Central memory CD8-positive, alpha-beta T cell (primary cell): ENCODE data around the gene FBXO40.

ENCODE experiments used
- ATAC-seq: fragments of 150-1000 bp; cut with Tn5 transposase; replicated peaks from 2 replicates; pipeline ENCODE4 v1.10.0; 2022; ENCODE audit warnings: mild to moderate bottlenecking, moderate FRiP score, moderate number of reproducible peaks; ENCODE audit not compliant: poor library complexity, severe bottlenecking; ENCODE audit errors: extremely low read depth
- DNase-seq, 2 donors: peaks; one replicate each; pipeline ENCODE4 v3.0.0; 2021; ENCODE audit warnings: low spot score in 2 of 2
- H3K27ac Mint-ChIP-seq: one replicate; pipeline ENCODE4 v1.8.0; 2022; ENCODE audit warnings: low read depth, mild to moderate bottlenecking, moderate library complexity, mixed read lengths
- H3K27me3 Mint-ChIP-seq: one replicate; pipeline ENCODE4 v1.8.0; 2022; ENCODE audit warnings: mixed read lengths
- H3K36me3 Mint-ChIP-seq: one replicate; pipeline ENCODE4 v1.8.0; 2022; ENCODE audit warnings: mild to moderate bottlenecking, moderate library complexity, mixed read lengths; ENCODE audit not compliant: insufficient read depth
- H3K4me1 Mint-ChIP-seq: one replicate; pipeline ENCODE4 v1.8.0; 2022; ENCODE audit warnings: mixed read lengths
- H3K4me3 Mint-ChIP-seq: one replicate; pipeline ENCODE4 v1.8.0; 2022; ENCODE audit warnings: mild to moderate bottlenecking, moderate library complexity, mixed read lengths
- H3K9me3 Mint-ChIP-seq: one replicate; pipeline ENCODE4 v1.8.0; 2022; ENCODE audit warnings: mixed read lengths

The FBXO40 gene, protein sequence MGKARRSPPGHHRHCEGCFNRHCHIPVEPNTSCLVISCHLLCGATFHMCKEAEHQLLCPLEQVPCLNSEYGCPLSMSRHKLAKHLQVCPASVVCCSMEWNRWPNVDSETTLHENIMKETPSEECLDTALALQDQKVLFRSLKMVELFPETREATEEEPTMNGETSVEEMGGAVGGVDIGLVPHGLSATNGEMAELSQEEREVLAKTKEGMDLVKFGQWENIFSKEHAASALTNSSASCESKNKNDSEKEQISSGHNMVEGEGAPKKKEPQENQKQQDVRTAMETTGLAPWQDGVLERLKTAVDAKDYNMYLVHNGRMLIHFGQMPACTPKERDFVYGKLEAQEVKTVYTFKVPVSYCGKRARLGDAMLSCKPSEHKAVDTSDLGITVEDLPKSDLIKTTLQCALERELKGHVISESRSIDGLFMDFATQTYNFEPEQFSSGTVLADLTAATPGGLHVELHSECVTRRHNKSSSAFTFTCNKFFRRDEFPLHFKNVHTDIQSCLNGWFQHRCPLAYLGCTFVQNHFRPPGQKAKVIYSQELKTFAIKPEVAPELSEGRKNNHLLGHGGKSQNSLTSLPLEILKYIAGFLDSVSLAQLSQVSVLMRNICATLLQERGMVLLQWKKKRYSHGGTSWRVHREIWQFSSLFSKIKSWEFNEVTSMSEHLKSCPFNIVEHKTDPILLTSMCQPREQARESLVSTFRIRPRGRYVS

DNA sequence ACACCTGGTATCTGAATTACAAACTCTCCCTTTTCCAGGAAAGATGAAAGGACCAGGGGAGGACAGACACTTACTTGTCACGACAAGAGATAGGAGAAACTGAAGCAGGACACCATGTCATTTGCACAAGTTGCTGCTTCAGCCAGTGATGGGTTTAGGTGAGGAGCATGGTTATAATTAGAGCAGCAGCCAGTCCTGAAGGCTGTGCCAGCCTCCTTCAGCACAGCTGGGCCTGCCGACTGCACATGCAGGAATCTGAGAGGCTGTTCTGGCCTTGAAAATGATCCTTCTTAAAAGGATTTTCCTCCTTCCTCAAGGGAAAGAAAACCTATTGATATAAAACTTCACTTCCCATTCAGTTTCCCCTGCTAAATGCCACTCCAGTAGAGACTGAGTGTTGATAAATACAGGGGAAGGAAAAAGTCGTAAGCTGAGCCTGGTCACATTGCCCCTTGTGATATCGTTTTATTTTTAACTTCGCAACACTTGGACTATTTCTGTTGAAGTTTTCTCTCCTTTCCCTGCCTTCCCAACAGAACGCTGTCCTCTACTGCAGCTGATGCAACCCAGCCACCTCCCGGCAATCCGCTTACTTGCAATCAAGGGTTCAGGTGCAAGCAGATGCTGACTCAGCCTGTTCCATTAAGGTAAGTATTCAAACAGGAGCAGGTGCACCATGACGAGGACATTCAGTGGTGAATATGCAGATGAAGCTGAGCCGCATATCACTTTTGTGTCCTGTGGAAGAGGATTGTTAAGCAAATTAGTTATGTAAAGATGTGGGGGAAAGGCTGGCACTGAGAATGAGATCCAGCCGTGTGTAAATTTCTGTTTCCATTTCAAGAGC lies at the start of gene FBXO40:
TSS of gene FBXO40 (plus strand) at position 524 of the 847 bp plus-strand sequence. CDS start 27,197 bp downstream, outside the sequence.
- ATAC-seq = no peak
- Mint-ChIP-seq H3K4me1 (no peaks in the 10 kb centered on the region), H3K27me3 (peaks cover 9% of the 10 kb centered on the region), H3K4me3 (no peak within 1 kb of the TSS), H3K36me3 (no peaks in the 10 kb centered on the region), H3K27ac (no peak within 1 kb of the TSS), H3K9me3 (no peaks in the 10 kb centered on the region)
- DNase-seq = no peak

DNA sequence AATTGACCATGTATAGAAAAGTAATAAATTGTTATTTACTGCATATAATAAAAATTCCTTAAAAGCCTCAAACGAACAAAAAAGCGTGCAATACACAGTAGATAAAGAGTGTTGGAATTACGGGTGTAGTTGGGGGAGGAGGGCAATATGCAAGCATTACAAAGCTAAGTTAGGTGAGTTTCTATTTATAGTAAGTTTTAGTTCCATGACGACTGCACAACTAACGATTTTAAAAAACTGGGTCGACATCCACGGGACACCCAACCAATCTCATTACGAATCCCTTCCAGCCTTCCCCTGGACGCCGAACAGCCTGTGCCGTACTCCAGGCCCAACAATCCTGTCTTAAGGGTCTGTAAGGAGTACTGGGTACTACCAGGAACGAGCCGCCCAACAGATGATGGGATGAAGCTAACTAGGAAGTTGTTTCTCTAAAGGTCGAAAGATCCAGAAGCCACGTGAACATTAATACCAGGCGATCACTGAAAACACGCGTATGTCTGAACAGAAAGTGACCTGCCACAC lies 48.1 kb upstream of the FBXO40 start:
- H3K4me1 Mint-ChIP-seq = peaks cover 19% of the 10 kb centered on the region
- no peaks in the 10 kb centered on the region for H3K27me3 Mint-ChIP-seq
- no peaks in the 10 kb centered on the region for H3K9me3 Mint-ChIP-seq
- DNase-seq = no peak
- H3K4me3 Mint-ChIP-seq = peak overlapping the region; percentile 86
- ATAC-seq = no peak
- H3K36me3 Mint-ChIP-seq = peaks cover 10% of the 10 kb centered on the region
- H3K27ac Mint-ChIP-seq = no peak overlapping the region

DNA sequence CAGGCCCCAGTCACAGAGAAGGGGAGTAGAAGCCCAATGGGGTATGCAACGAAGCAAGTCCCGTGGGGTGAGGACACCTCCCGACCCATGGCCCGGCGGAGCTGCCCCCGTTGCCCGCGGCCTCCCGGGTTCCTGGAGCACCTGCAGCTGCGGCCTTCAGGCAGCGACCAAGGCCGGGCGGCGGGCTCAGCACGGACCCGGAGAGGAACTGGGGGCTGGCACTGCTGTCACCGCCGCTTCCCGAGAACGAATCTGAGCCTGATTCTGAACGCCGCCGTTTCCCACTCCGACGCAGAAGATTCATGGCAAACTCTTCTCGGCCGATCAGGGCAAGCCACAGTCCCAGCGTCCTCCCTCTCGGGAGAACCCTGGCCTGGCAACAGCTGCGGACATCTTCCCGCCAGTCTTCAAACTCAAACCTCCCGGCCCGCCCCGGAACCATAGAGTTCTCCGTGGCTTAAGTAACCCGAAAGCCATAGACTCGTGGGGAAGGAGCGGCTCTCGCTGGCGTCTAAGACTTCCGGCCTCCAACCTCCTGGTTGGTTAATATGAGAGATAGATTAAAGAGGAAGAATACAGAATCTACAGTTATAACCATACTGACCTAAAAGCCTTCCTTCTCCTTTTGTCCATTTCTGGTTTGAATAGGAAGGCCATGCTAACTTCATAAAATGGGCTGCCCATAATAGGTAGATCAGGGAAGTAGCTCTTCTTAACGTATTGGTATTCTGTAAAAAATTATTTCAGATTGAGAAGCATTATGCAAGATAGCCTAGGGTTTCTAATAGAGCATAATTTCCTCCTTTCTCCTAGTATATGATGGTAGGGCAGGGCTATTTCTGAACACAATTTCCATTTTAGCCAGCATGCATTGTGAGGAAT lies 47.4 kb upstream of the FBXO40 start, which contains the start of gene POLQ:
TSS of gene POLQ (minus strand) at position 415 of the 882 bp plus-strand sequence. CDS start at position 304, 111 bp downstream.
- peak; percentile 74 to 82 for DNase-seq
- H3K27ac Mint-ChIP-seq = peak within 1 kb of the TSS; percentile 83
- peak within 1 kb of the TSS; percentile 86 for H3K4me3 Mint-ChIP-seq
- H3K4me1 Mint-ChIP-seq = peaks cover 19% of the 10 kb centered on the region
- peak; percentile 99 for ATAC-seq
- H3K27me3 Mint-ChIP-seq = no peaks in the 10 kb centered on the region
- no peaks in the 10 kb centered on the region for H3K9me3 Mint-ChIP-seq
- peaks cover 10% of the 10 kb centered on the region for H3K36me3 Mint-ChIP-seq

DNA sequence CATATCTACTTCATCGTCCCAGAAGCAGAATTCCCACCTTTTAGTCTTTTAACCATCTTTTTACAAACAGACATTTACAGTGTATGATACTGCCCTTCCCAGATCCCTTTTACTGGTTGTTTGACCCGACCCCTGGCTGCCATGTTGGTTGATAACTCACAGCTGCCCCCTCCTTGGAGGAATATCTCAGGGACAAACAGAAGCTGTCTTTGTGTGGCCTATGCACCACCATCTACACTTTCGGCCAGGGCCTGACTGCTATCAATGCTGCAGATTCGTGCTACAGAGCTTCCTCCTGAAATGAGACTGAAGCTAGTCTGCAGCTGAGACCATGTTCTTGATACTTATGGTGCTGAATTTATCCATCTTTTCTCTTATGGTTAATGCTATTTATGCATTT lies 40.8 kb upstream of the FBXO40 start:
- Mint-ChIP-seq H3K4me3 (no peak overlapping the region), H3K4me1 (no peaks in the 10 kb centered on the region), H3K36me3 (peaks cover 4% of the 10 kb centered on the region), H3K27me3 (no peaks in the 10 kb centered on the region), H3K9me3 (no peaks in the 10 kb centered on the region), H3K27ac (no peak overlapping the region)
- ATAC-seq (no peak), DNase-seq (no peak)

DNA sequence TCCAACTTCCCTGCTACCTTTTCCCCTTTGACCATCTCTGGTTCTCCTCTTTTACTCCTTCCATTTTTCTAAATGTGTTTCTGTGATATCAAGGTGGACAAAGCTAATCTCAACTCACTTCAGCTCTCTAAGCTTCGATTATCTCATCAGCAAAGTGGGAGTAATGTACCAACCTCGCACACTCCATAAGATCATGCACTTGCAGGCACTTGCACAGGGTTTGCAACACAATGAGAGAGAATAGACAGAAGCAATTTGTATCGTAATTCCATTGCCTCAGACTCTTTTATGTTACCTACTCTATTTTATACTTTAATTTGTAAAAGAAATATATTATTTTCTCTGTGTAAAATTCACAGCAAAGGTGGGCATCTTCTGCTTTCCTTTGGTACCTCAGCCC lies 40.4 kb upstream of the FBXO40 start:
- Mint-ChIP-seq H3K9me3 (no peaks in the 10 kb centered on the region), H3K27me3 (no peaks in the 10 kb centered on the region), H3K4me1 (no peaks in the 10 kb centered on the region), H3K27ac (no peak overlapping the region), H3K36me3 (peaks cover 3% of the 10 kb centered on the region), H3K4me3 (no peak overlapping the region)
- no peak for ATAC-seq
- no peak for DNase-seq

DNA sequence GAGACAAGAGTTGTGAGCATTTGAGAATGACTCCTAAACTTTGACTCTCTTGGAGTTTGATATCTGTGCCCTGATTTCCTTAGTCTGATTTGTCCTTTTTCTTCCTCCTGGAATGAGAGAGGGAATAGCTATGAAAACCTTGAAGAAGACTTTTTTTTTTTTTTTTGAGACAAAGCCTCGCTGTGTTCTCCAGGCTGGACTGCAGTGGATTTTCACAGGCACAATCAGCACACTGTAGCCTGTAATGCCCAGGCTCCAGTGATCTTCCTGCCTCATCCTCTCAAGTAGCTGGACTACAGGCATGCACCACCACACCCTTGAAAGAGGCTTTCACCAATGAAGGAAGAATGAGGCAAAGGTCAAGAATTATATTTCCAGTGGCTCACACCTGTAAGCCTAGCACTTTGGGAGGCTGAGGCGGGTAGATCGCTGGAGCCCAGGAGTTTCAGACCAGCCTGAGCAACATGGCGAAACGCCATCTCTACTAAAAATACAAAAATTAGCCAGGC lies 35.7 kb upstream of the FBXO40 start:
- Mint-ChIP-seq H3K4me3 (no peak overlapping the region), H3K36me3 (no peaks in the 10 kb centered on the region), H3K9me3 (no peaks in the 10 kb centered on the region), H3K4me1 (no peaks in the 10 kb centered on the region), H3K27ac (no peak overlapping the region), H3K27me3 (peaks cover 26% of the 10 kb centered on the region)
- DNase-seq (no peak), ATAC-seq (no peak)

DNA sequence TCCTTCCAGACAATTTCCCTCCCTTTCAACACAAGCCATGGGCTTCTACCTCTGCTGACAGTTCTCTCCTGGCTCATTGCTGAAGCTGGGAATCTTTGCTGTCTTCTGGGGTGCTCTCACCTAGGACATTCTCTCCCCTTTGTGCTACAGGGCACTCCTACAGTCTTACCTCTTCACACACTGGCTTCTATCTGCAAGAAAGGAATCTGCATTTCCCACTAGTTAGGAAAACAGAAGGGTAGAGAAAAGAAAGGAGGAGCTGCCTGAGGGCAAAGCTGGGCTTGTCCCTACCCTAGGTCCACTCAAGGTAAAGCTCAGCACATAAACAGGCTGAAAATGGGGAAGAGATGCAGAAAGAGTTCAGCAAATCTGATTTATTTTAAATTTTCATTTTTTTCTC lies 31.0 kb upstream of the FBXO40 start:
- Mint-ChIP-seq H3K36me3 (no peaks in the 10 kb centered on the region), H3K9me3 (no peaks in the 10 kb centered on the region), H3K27ac (no peak overlapping the region), H3K4me1 (no peaks in the 10 kb centered on the region), H3K27me3 (peaks cover 34% of the 10 kb centered on the region), H3K4me3 (no peak overlapping the region)
- no peak for DNase-seq
- ATAC-seq = no peak

DNA sequence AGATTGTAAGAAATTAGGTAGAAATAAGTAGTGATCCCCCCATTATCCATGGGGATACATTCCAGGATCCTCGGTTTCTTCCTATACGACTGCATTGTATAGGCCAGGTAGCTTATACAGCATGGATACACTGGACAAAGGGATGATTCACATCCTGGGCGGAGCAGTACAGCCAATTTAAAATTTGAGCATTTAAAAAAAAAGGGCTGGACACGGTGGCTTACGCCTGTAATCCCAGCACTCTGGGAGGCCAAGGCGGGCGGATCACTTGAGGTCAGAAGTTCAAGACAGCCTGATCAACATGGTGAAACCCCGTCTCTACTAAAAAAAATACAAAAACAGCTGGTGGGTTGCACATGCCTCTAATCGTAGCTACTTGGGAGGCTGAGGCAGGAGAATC lies 26.4 kb upstream of the FBXO40 start:
- H3K27me3 Mint-ChIP-seq = peaks cover 15% of the 10 kb centered on the region
- H3K4me1 Mint-ChIP-seq = no peaks in the 10 kb centered on the region
- no peak overlapping the region for H3K27ac Mint-ChIP-seq
- ATAC-seq = no peak
- no peaks in the 10 kb centered on the region for H3K36me3 Mint-ChIP-seq
- no peak for DNase-seq
- H3K9me3 Mint-ChIP-seq = no peaks in the 10 kb centered on the region
- H3K4me3 Mint-ChIP-seq = no peak overlapping the region

DNA sequence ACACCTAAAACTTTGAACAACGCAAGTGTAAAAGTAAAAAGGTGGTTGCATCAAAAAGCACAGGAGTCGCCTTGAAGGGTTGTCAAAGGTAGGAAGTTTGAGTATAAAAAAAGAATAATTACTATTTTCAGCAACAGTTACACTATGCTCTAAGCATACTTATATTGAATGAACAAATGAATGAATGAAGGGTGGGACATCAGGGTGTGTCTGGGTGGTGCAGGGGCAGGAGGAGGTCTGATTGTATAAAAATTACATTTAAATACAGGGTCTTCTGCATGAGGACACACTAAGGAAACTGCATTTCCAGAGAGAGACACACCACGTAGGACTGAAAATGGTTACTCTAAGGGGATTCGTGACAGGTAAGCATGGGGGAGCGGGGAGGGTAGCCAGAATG lies 25.5 kb upstream of the FBXO40 start, which contains the start of gene ARGFX:
TSS of gene ARGFX (plus strand) at position 301 of the 400 bp plus-strand sequence. CDS start 2,765 bp downstream, outside the sequence.
- Mint-ChIP-seq H3K4me1 (no peaks in the 10 kb centered on the region), H3K27ac (no peak within 1 kb of the TSS), H3K4me3 (no peak within 1 kb of the TSS), H3K9me3 (no peaks in the 10 kb centered on the region), H3K27me3 (peaks cover 6% of the 10 kb centered on the region), H3K36me3 (no peaks in the 10 kb centered on the region)
- no peak for ATAC-seq
- no peak for DNase-seq

DNA sequence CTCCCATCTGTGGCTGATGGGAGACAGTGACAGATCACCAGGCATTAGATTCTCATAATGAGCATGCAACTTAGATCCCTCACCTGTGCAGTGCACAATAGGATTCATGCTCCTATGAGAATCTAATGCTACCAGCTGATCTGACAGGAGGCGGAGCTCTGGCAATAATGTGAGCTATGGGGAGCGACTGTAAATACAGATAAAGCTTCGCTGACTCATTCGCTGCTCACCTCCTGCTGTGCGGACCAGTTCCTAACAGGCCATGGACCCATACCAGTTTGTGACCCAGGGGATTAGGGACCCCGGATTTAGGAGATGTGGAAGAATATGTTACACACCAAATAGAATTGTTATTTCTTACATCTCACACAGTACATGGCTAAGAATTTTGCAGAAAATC lies 18.7 kb upstream of the FBXO40 start:
- Mint-ChIP-seq H3K36me3 (no peaks in the 10 kb centered on the region), H3K4me1 (no peaks in the 10 kb centered on the region), H3K9me3 (no peaks in the 10 kb centered on the region), H3K27ac (no peak overlapping the region), H3K27me3 (no peaks in the 10 kb centered on the region), H3K4me3 (no peak overlapping the region)
- ATAC-seq (no peak), DNase-seq (no peak)

DNA sequence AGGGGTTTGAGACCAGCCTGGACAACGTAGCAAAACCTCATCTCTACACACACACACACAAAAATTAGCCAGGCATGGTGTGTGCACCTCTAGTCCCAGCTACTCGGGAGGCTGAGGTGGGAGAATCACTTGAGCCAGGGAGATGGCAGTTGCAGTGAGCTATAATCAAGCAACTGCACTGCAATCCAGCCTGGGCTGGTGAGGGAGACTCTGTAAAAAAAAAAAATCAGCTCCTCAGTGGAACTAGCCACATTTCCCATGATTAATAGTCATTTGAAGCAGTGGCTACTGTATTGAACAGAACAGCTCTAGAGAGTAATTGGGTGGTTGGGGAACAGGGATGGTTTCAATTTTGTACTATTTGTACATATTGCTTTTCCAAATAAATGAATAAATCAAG lies 11.5 kb upstream of the FBXO40 start:
- H3K27ac Mint-ChIP-seq = no peak overlapping the region
- no peak for ATAC-seq
- DNase-seq = no peak
- H3K9me3 Mint-ChIP-seq = no peaks in the 10 kb centered on the region
- no peaks in the 10 kb centered on the region for H3K36me3 Mint-ChIP-seq
- H3K27me3 Mint-ChIP-seq = peaks cover 34% of the 10 kb centered on the region
- no peak overlapping the region for H3K4me3 Mint-ChIP-seq
- H3K4me1 Mint-ChIP-seq = no peaks in the 10 kb centered on the region
